GM08714 (cell line): Measurements from ENCODE around the gene MAMLD1.

Experiments
- H3K4me3 ChIP-seq: fragments of 200-500 bp; sonication (Bioruptor generic); 2 replicates; pipeline ENCODE4 v1.5.1; 2014; ENCODE audit warnings: mild to moderate bottlenecking, low read length, inconsistent platforms
- ZNF274 ChIP-seq: IDR thresholded peaks from 2 replicates; pipeline ENCODE4 v1.6.1; 2012; ENCODE audit warnings: mild to moderate bottlenecking, low read depth, low read length

Gene MAMLD1

DNA sequence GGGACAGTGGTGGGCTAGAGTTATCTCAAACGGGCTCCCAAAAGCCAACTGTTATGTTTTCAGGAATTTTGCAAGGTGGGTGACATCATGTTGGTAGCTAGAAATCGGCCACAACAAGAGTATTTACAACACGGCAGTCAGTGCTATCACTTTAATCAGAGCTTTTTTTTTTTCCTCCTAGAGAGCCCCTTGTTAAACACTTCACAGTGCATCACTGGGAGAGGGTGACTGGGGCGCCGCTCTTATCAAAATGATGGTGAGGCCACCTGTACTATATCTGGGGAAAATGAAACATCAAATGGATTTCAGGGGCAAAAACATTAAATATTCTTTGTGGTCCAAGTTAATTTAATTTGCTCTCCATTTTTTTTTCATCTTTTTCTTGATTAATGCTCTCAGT is 44.9 kb downstream of the MAMLD1 start:
- no peak overlapping the region for H3K4me3 ChIP-seq
- TF ChIP-seq ZNF274 = no peak

DNA sequence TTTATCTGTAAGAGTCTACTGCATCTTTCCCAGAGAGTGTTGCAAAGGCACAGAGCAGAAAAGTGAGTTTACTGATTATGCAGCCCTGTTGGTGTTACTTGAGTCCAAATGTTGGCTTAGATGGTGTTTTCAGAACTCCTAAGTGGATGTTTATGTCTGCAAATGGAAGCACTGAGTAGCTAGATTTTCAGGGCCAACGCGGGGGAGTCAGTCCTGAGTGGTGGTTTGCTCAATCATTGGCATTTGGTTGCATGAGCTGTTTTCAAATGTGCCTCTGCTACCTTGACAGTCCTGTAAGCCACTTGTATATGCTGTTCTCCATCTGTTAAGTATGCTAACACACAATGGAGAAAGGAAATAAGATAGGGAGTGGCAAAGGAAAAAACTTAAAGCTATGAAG is 45.4 kb downstream of the MAMLD1 start:
- no peak for TF ChIP-seq ZNF274
- H3K4me3 ChIP-seq = no peak overlapping the region

DNA sequence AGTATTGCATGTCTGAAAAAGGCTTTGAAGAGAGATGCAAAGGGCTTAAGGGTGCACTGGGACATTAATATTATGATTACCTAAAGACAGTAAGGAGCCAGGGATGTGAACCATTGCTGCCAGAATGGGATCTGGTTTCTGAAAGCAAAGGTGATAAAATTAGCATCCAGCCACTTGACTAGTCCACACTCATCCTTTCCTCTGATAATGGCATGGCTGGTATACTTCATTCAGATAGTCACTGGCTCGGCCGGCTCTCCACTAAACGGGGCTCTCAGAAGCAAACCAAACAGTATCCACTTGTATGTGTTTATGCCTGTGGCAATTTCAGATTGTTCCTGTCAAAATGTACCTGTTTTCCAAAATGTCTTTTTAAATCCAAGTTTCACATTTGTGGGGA is 46.4 kb downstream of the MAMLD1 start:
- no peak for TF ChIP-seq ZNF274
- H3K4me3 ChIP-seq = no peak overlapping the region

DNA sequence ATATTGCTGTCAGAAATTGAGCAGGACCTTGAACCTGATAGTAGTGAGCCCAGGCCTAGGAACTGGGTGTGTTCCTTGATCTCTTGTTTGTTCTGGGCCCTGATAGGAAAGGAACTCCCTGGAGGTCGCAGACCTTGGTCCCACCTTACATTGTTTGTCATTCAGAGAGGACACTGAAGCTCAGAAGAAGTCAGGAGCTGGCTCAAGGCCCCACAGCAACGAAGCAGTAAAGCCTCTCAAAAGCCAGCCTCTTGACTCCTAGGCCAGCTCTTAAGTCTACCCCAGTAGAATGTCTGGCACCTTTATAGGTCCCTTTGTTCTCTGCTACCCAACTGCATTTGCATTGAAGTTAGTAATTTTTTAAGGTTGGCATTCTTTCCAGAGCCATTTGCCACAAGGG is 46.8 kb downstream of the MAMLD1 start:
- TF ChIP-seq ZNF274 = no peak
- no peak overlapping the region for H3K4me3 ChIP-seq

DNA sequence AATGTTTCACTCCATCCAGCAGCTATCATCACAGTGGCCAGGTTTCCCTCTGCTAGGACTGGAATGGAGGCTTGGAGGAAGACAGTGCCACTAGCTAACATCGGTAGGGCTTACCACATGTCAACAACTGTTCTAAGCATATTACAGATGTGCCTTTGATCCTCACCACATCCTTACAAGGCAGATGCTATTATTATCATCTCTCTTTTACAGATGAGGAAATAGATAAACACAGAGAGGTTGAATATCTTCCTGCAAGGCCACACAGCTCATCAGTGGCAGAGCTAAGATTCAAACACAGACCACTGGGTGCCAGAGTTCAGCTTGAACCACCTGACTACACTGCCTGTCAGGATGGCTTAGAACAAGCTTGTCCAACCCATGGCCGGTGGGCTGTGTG is 47.4 kb downstream of the MAMLD1 start:
- no peak for TF ChIP-seq ZNF274
- H3K4me3 ChIP-seq = no peak overlapping the region

DNA sequence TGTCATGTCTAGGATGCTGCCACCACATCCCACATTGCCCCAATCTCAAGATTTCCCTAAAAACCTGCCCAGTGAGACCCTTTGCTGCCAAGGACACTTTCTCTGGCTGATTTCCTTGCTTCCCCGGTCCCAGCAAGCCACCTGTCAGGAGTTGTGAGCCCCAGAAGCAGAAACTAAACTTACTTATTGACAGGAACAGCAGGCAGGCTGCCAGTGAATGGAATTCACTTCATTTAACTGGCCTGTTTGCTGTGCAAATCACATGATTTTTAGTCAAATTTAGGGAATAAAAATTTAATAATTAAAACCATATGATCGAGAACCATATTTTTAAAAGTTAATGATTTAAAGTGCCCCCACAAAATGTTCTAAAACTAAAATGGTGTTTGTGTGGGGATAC is 48.5 kb downstream of the MAMLD1 start:
- no peak for TF ChIP-seq ZNF274

DNA sequence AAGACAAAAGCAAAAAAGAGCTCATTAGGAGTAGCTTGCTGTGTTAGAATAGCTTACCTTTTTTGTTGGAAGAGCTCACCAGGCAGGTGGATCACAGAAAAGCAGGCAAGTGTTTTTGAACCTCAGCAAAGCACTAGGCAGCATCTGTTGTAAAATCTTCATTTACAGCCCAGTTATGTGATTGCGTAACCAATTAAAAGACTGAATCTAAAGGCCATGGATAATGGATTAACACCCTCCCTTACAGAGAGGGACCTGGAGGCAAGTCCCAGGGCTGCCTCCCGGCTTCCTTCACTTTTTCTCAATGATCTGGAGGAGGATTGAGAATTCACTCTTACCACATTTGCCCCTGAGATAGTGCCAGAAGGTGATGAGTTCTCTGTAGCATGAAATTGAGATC is 51.1 kb downstream of the MAMLD1 start:
- TF ChIP-seq ZNF274 = no peak
- no peak overlapping the region for H3K4me3 ChIP-seq

More for the DNA sequence above, 48.5 kb downstream of the MAMLD1 start:
- H3K4me3 ChIP-seq = no peak overlapping the region

DNA sequence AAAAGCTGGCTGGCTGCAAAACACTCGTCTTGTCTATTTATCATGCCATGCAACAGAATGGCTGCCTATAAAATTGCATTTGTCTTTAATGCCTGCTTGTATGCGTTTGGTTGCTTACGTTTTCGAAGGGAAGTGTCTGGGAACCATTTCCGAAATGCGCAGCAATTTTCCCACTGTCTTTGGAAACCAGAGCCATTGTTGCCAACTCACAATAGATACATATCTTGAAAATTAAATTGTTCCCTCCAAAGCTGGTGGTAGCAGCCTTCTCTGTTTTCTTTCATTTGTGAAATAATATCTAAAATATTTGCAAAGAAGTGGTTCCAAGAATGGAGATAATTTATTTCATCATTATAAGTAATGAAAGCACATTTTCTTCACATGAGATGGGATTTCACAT is 53.4 kb downstream of the MAMLD1 start:
- TF ChIP-seq ZNF274 = no peak
- H3K4me3 ChIP-seq = no peak overlapping the region

DNA sequence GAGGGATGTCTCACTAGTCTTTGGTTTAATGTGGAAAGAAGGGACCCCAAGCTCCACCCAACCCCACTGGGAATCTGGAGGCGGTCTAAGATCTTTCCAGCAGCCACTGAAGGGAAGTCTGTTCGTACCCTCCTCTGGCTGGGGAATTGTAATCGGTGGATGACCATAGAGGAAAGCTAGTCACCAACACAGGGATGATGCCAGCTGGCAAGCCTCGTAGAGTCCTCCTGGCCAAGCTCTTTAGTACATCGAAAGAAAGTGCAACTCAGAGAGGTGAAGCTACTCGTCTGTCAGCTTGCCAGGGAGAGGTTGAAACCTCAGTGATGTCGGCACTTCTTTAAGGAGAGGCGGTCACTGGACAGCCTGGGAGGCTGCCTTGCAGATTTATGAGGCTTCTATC is 58.7 kb downstream of the MAMLD1 start:
- TF ChIP-seq ZNF274 = no peak
- H3K4me3 ChIP-seq = no peak overlapping the region

DNA sequence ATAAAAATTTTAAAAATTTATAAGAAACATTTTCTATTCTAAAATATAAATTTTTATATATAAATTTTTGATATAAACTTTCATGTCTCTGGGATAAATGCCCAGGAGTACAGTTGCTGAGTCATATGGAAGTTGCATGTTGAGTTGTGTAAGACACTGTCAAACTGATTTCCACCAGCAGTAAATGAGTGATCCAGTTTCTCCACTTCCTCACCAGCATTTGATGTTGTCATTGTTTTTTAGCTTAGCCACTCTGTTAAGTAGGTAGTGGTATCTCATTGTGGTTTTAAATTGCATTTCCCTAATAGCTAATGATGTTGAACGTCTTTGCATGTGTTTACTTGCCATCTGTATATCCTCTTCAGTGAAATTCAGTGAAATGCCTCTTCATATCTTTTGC is 66.5 kb downstream of the MAMLD1 start:
- TF ChIP-seq ZNF274 = no peak
- H3K4me3 ChIP-seq = no peak overlapping the region

DNA sequence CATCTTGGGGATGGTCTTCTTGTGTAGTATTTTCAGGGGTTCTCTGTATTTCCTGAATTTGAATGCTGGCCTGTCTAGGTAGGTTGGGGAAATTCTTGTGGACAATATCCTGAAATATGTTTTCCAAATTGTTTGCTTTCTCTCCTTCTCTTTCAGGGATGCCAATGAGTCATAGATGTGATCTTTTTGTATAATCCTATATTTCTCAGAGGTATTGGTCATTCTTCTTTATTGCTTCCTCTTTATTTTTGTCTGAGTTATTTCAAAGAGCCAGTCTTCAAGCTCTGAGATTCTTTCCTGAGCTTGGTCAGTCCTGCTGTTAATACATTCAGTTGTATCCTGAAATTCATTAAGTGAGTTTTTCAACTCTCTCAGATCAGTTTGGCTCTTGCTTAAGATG is 73.1 kb downstream of the MAMLD1 start:
- no peak for TF ChIP-seq ZNF274
- H3K4me3 ChIP-seq = no peak overlapping the region

DNA sequence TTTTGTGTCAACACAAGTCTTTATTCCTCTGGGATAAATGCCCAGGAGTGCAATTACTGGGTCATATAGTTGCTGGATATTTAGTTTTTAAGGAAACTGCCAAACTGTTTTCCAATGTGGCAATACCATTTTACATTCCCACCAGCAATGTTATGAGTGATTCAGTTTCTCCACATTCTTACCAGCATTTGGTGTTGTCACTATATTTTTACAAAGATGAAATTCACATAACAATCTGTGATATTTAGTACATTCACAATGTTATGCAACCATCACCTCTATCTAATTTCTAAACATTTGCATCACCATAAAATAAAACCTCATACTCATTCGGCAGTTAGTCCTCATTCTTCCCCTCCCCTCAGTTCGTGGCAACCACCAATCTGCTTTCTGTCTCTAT is 75.0 kb downstream of the MAMLD1 start:
- H3K4me3 ChIP-seq = no peak overlapping the region
- no peak for TF ChIP-seq ZNF274

DNA sequence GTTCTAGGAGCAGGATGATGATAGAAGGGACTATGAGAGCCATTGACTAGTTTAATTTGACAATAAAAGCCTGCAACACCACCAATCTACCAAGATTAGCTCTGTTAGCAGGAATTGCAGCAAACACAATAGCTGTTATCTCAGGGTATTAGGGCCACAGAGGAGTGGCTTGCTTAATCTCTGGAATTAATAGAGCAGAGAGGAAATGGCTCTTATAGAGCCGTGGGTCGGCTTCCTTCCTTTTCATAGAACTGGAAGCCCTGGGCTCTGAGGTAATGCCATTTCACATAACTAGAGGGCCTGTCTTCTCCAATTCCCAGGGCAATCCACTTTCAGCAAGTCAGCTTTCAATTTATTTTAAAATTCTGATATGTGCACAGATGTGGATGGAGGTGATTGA is 83.0 kb downstream of the MAMLD1 start:
- TF ChIP-seq ZNF274 = no peak

DNA sequence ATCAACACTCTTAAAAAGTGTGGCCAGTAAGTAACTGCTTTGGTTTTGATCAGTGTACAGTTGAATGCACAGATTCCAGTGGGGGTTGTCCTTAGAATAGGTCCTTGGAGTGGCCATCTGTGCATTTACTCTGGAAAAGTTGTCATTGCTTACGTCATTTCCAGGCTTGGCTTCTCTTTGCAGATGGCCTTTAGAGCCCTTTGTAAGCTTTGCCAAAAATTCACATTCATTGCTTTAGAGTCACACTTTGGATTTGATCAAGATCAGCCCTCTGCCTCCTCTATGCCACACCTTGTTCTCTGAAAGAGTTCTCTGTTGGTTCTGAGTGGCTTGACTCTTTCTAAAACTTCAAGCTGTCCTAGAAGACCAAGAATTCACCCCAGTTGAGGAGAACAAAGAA is 83.9 kb downstream of the MAMLD1 start:
- no peak overlapping the region for H3K4me3 ChIP-seq
- no peak for TF ChIP-seq ZNF274

More for the DNA sequence above, 83.0 kb downstream of the MAMLD1 start:
- H3K4me3 ChIP-seq = no peak overlapping the region

DNA sequence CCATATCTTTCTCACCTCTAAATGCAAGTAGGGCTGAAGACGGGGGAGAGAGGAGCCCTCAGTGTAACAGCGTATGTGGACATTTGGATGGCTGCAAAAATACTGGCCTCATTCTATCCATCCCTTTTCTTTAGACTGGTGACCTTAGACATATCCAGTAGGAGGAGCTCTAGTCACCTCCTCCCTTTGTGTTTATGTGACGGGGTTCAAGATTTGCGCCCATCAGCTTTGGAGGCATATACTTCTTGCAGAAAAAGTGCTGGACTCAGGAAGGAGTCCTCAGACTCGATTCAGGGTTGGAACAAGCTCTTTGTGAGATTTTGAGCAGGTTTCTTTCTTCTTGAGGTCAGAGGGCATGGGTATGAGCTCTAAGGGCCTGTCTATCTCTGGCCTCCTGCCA is 86.2 kb downstream of the MAMLD1 start:
- no peak for TF ChIP-seq ZNF274
- no peak overlapping the region for H3K4me3 ChIP-seq

DNA sequence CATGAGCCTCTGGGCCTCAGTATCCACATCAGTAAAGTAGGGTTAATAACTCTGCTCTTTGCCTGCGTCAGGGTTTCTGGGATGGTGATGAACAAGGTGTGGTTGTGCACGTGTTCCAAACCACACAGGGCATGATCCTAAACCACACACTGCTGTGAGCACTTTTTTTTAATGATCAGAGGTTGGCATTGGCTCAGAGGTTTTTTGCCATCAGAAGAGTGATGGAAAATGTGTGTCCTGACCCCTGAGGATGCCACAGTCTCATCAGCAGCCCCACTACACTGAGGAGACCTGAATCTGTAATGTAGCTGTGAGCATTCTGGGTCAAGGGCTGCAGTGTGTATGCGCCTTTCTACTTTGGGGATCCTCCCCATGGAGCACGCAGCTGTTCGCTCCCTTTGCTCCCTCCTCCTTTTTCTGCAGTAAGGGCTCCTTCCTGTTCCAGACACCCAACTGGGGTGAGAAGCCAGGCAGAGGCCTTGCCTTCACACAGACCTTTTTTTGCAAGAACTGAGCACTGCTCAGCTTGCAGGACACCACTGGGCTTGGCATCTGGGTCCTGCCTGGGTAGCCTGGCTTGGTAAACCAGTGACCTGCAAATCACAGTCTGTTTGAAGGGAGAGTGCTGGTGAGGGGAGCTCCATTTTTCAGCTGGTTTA is 87.5 kb downstream of the MAMLD1 start:
- TF ChIP-seq ZNF274 = no peak
- no peak overlapping the region for H3K4me3 ChIP-seq

DNA sequence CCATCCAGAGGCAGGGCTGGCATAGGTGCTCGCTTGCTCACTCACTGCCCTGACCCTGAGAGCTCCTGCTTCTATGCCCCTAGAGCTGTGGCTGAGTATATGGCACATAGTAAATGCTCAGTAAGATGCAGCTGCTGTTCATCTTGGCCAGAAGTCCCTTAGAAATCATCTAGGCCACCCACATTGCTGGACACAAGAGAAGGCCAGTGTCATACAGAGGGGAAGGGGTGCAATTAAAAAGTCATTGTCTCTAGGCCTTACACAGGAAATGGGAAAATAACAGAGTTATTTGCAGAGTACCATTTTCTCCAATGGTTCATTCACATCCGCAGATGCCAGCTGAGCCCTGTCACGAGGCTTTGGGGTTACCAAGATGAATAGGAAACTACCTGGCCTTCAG is 88.8 kb downstream of the MAMLD1 start:
- TF ChIP-seq ZNF274 = no peak
- no peak overlapping the region for H3K4me3 ChIP-seq
